Activated T-cell treated with anti-CD3 and anti-CD28 coated beads for 48 hours (primary cell): Measurements from ENCODE around the gene CCDC12.

Experiments
- DNase-seq: peaks from one replicate; pipeline ENCODE4 v3.0.0-alpha.2; 2020; ENCODE audit warnings: low read depth

The CCDC12 gene

GRCh38 chr3:46995901-46996562 is 19.5 kb upstream of the CCDC12 start:
- DNase-seq = no peak

DNA sequence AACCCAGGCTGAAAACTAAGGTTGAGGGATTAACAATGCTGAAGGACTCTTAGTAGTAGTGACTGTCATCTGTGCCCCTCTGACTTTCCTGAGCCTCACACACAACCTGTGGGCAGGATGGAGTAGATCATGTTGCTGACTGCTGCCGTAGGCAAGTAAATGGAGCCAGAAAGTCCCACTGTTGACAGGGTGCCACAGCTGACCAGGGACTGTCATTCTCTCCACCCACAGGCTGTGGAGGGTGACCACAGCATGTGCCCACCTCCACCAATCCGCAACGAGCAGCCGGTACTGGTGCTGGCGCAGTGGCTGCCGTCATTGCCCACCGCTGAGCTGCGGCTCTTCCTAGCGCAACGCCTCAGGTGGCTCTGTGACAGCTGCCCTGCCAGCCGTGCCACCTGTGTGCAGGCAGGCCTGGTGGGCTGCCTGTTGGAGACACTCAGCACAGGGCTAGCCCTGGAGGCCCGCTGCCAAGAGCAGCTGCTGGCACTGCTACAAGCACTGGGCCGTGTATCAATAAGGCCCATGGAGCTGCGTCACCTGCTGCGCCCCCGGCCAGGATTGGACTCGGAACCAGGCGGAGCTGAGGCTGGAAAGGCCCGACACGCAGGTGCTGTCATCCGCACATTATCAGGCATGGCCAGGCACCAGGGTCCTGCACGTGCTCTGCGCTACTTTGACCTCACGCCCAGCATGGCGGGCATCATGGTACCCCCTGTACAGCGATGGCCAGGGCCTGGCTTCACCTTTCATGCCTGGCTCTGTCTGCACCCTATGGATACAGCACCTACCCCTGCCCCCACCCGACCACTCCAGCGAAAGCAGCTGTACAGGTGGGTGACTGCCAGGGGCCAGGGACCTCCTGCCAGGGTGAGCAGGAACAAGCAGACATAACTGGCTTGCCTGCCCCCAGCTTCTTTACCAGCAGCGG is 18.5 kb upstream of the CCDC12 start:
- no peak for DNase-seq

DNA sequence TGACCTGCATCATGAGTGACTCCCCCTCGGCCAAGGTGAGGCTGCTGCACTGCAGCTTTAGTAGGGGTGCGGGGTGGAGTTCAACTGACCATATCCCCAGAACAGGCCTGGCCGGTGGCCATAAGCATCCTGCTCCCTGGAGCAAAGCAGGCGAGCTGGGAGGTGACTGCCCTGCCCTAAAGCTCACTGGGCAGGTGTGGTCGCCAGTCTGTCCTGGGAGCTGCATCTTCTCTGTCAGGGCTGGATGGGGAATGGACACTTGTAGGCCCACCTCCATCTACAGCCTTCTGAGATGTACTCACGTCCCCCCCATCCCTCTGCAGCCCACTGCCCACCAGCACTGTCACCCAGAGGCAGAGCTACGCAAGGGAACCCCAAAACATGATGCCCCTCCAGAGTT is 17.4 kb upstream of the CCDC12 start:
- no peak for DNase-seq

DNA sequence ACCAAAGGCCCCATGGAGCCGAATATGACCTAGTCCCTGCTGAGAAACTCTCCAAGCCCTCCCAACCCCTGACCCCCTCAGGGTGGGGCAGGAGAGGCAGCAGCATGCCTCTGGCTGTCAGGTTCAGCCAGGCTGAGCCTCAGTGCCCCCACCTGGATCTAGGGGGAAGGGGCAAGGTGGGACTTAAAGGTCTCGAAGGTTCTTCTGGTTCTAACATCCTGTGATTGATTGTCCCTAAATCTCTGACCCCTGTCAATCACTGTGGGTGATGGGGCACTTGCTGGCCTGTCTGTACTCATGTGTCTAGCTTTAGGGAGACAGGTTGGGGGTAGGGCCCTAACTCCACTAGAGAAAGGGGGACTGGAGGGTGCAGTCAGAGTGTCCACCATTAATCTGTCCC is 16.7 kb upstream of the CCDC12 start:
- DNase-seq = no peak

- no peak for DNase-seq
Observed at GRCh38 chr3:46992231-46992630, 15.7 kb upstream of the CCDC12 start.

- no peak for DNase-seq
Observed at GRCh38 chr3:46991406-46992165, 15.0 kb upstream of the CCDC12 start.

DNA sequence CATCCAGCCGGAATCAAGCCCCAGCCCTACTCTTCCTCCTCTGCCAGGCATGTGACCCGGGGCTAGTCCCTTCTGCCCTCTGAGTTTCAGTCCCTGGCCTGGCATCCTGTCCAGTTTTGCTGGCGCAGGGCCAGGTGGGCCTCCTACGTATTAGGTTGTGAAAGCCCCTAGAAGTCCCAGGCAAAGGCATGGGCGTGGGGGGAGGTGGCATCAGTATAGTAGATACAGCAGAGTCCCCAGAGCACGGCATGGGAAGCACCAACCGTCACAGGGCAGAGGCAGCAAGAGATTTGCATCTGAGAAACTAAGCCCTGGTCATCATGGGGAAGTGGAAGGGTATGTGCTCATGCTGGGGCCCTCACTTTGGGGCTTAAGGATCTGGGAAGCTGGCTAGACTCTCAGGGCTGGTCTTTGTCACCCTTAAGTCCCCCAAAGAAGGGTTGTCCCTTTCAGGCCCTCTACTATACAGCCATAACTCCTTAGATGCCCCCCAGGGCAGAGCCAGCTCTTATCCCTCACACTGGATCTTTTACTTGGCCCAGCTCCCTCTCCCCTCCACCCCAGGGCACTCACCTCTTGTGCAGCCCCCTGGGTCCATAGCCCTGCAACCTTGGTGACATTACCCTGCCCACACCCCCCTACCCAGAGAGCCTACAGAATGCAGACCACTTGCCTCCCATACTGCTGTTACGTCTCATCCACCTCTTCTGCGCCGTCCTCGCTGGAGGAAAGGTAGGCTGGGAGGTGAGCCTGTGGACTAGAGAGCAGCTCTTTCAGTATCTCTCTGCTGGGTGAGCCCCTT is 14.2 kb upstream of the CCDC12 start:
- no peak for DNase-seq

DNA sequence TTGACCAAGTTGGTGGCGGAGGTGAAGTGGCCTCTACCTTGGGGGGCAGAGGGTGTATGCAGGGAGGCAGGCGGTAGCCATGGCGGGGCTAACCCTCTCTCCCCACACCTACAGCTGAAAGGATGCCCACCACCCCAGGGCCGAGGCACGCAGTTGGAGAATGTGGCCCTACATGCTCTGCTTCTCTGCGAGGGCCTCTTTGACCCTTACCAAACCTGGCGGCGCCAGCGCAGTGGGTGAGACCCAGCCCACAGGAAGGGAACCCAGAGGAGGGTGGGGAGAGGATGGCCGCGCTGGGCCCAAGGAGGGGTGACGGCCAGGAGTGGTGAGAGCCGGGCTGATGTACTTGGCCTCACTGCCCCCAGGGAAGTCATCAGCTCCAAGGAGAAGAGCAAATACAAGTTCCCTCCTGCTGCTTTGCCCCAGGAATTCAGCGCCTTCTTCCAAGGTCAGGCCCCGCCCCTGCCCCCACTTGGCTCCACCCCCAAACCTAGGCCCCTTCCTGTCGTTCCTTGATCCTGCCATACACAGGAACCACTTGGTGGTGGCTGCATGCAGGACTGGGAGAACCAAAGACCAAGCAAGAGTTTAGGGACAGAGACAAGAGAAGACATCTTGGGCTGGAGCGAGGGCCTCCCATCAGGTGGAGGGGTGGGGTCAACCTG is 12.7 kb upstream of the CCDC12 start:
- DNase-seq = no peak

- DNase-seq = no peak
Observed at GRCh38 chr3:46988616-46989015, 12.1 kb upstream of the CCDC12 start.

DNA sequence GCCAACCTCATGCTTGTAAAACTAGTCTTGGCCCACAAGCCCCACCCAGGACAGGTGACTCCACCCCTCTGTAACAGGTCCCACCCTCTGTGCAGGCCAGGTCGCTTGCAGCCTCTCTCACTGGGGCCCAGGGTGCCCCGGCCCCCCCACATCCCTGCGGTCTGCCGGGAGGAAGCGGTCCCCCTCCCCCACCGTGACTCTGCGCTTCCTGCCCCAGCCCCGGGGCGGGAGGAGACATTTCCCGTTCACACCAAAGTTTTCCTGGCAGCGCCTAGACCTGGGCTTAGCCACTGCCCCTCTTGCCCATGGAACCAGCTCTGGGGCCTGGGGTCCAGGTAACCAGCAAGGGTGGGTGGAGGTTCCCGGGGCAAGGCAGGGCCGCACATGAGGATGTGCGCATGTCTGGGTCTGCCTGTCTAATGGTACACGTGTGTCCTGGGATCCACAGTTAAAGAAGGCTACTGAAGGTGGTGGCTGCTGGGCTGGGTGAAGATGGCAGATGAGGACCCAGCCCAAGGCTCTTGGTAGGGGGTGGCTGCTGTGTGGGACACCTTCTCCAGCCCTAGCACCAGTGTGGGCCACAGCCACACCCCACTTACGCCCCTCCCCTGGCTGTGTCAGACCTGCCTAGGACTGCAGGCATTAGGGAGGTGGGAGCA is 11.3 kb upstream of the CCDC12 start:
- DNase-seq = peak; percentile 78

GRCh38 chr3:46987319-46987742 is 10.8 kb upstream of the CCDC12 start:
- no peak for DNase-seq

DNA sequence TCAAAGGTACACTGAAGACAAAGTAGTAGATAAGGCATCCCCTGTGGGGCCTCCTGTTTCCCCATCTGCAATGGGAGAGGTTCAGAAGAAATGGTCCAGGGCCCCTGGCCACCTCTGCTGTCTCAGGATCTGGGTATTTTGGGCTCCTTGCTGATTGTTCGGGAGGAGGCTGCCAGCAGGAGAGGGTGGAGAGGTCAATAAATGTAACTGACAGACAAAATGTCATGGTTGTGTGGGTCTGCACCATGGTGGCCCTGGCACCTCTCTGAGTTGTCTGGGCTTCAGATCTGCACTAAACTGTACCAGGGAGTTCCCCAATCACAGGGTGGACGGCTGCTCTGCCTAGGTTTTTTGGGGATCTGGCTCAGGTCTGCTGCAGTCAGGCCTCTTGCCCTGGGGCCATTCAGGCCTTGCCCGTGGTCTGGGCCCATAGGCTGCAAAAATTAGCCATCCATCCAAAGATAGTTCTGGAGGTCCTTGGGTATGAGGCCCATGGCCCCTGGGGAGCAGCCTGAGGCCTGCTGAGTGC is 10.3 kb upstream of the CCDC12 start:
- no peak for DNase-seq

- no peak for DNase-seq
Observed at GRCh38 chr3:46986055-46986730, 9.6 kb upstream of the CCDC12 start.

- DNase-seq = no peak
Observed at GRCh38 chr3:46985588-46985987, 9.0 kb upstream of the CCDC12 start.

DNA sequence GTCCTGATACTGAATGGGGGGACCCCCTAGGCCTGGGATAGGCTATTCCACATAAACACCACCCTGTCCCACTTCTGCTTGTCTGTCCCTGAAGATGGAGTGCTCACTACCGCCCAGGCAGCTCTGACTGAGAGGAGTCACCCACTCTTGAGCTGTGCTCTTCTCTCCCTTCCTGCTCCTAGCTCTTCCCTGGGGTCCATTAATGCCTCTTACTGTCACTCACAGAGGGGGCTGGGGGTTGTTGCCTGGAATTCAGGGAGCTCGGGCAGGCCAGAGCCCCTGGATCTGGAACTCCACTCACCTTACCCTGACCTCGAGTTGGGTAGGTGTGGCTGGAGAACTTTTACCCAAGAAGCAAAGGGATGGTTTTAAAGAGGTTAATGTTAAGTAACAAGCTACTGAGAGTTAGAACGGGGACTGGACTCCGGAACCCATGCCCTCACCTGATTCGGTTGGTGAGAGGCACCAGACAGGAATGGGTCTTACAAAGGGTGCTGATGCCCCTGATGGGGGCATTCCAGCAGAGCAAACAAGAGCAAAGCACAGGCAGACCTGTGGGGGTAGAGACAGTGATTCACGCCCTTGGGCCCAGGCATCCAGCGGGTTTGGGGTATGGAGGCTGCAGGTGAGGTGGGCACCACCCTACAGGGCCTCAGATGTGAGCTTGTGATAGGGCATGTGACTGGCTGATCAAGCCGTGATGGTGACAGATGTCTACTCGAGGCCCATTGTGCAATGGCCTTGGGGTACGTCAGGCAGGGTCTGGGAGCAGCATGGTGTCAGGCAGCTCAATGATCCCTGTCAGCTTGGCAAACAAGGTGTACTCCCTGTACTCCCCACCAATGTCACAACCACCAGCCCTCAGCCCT is 8.3 kb upstream of the CCDC12 start:
- DNase-seq = no peak

DNA sequence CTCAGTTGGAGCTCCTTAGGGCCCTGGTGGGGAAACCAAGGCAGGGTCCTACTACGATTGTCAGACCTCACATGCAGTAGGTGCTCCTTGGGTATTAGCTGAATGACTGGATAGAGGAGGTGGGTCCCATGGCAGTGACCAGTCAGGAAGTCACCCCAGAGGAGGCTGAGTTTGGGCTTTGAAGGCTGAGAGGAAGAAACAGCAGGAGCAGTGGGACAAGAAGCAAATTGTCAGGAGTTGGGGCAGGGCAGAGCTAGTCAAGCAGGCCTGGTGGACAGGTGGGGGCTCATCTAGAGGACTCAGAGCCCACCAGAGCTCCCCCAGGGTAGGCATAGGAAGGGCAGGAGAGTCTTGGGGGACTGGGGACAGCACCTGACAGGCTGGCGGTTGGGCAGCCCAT is 6.0 kb upstream of the CCDC12 start:
- no peak for DNase-seq

DNA sequence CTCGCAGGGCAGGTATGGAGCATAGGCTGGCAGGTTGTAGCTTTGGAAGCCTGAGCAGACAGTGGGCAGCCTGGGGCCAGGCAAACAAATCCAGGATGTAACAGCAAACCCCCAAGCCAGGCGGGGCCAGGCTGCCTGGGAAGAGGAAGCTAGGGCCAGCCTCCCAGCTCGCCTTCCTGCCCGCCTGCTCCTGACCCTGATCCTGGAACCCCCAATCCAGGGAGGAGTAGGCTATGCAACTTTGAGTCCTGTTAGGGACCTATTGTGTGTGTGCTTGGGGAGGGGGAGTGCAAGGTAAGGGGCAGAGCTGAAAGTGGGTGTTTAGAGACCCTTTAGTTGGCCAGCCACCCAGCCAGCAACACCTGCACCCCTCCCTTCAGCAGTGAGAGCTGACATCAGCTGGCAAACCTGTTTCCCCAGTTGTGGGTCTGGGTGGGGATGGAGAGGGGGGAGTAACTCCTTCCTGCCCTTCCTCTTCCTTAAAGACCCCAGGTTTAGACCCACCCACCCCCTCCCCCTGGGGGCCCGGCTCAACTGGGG is 5.5 kb upstream of the CCDC12 start:
- no peak for DNase-seq

- no peak for DNase-seq
Observed at GRCh38 chr3:46979958-46980497, 3.5 kb upstream of the CCDC12 start.
